Stimulated activated naive CD8-positive, alpha-beta T cell treated with anti-CD3 and anti-CD28 coated beads, Interleukin-15, Interleukin-2, amounts not matched to agents 100 U/mL and 50 U/mL, for 24 hours (primary cell): ENCODE data around the gene RSPO3.

ENCODE experiments used
- ATAC-seq: fragments of 150-1000 bp; cut with Tn5 transposase; one replicate; pipeline ENCODE4 v1.10.0; 2021
- DNase-seq: peaks from one replicate; pipeline ENCODE4 v3.0.0; 2021

The RSPO3 gene

DNA sequence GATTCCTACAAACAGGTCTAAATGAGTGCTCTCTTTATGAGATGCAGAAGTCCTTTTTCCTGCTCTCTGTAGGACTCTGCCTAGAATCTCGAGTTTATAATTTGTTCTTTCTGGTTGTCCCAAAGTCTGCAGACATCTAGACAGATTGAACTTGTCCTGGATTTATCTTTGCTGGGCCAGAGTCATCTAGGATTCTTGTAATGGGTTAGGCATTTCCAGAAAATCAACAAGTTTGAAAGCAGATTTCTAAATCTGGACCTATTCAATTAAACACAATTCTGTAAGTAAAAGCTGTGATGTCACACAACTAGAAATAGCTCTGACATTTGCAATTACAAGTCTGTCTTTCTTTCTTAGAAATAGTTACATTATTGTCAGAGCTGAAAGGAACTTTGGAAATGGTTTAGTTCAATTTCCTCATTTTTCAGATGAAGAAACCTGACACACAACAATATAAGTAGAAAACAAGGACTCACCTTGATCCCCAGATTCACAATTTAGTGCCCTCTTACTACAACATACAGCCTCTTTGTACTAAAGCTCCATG, 4.2 kb upstream of the RSPO3 start:
- DNase-seq (no peak), ATAC-seq (no peak)

DNA sequence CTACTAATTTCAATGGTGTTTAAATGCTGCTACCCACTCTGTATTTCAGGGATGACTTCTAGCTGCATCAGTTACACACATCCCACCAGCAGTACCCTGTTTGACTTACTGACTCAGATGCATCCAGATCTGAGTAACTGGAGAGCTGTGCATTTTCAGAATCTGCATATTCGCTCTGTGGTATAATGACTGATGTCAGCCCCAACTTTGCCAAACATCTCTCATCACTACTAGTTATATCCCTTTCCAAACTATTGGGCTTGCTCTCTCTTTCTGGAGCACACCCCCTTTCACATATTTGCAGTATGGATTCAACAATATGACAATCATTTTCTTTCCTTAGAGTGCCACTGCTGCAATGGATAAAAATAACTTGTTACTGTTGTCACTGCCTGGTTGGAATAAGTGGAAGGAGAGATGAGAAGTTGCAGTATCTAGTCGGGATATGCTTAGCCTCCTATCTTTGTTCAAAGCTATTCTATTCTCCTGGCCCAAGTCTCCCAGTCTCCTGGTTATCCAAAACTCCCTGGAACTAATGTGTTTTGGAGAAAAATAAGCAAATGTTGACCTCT, 3.3 kb upstream of the RSPO3 start:
- no peak for ATAC-seq
- DNase-seq, result no peak

DNA sequence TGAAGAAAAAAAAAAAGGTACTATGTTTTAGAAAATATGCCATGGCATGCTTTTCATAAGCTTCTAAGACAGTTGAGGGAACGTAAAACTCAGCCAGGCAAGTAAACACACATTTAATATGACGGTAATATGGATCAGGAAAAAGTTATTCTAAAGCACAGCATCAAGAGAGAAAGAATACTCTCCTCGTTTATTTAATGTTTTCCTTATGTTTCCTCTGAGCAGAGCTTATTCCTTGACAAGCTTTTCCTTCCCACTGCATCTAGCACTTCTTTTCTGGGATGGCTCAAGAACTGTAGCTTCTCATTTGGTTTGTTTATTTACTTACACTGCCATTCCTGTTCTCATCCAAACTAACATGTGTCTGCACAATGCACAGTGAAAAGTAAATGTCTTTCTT, 2.7 kb upstream of the RSPO3 start:
- ATAC-seq (no peak), DNase-seq (no peak)

DNA sequence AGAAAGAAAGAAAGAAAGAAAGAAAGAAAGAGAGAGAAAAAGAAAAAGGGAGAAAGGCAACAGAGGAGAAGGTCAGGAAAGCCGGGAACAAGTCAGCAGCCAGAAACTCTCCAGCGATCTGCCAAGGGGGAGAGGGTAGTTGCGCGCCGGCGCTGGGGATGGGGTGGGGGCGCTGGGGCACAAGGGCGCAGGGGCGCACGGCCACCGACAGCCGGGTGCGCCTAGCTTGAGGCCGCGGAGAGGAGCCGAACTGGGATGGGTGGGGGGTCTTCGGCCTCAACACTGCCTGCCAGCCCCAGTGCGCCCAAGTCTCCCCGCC, 533 bp upstream of the RSPO3 start:
- ATAC-seq, result no peak
- DNase-seq, result no peak

DNA sequence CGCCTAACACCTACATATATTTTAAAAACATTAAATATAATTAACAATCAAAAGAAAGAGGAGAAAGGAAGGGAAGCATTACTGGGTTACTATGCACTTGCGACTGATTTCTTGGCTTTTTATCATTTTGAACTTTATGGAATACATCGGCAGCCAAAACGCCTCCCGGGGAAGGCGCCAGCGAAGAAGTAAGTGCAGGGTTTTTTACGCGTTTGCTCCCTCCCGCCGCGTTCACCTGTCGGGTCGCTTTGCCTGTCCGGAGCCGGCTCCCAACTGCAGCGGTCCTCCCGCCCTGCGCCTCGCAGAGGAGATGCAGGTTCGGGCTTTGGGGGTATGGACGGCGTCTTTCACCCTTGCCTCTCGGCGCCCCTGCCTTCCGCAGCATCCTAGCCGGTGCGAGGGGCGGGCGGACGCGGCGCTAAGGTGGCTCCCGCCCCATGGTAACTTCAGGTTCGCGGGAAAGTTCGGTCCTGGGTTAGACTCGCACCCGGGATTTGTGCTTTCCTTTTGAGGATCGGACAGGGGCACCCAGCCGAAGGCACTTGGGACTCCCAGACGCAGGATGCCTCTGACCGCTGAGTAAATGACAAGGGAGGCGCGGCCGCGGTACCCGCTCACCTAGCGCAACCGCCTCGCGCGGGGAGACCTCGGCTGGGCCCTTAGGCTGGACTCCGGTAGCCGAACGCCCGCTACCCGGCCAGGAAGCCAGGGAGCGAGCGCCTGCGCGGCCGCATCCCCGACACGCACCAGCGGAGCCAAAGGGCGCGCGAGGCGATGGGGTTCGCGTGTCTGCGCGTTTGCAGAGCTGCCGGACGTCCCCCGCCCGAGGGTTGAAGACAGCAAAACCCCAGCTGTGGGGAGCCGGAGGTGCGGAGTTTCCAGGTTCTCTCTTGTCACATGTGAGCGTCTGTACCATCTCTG, 891 bp downstream of the RSPO3 start:
- no peak for ATAC-seq
- DNase-seq, result peak; percentile 15

DNA sequence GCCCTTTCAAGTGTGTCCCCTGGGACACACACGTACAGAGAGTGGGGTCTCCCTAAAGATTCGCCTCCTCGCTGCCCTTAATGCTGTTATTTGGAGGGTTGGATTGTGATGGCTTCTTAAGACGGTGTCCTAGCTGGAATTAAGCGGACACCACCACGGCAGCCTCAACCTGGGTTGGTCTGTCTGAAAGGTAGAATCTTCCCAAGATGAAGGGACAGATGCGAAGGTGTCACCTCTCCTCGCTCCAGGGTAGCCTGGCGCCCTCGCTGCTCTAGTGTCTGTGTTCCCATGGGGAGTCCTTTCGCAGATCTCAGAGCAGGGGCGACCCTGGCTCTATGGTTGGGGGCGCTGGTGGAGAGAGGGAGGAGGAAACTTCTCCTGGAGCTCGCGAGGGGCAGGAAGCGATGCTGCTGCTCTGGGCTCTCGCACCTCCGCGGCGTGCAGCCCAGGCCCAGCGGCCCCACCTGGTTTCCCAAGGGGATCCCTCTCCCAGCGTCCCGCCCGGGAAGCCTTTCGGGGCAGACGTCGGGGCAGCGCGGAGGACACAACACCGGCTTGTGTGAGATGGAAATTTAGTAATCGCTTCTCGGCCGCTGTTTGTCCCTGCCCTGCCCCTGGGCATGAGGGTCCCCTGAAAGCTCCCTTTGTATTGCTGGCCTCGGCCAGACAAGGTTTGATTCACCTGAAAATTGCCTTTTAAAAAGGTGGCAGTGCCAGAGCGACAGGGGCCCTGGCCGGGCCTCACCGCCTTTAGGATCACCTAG, 1.7 kb downstream of the RSPO3 start:
- DNase-seq, result no peak
- no peak for ATAC-seq

DNA sequence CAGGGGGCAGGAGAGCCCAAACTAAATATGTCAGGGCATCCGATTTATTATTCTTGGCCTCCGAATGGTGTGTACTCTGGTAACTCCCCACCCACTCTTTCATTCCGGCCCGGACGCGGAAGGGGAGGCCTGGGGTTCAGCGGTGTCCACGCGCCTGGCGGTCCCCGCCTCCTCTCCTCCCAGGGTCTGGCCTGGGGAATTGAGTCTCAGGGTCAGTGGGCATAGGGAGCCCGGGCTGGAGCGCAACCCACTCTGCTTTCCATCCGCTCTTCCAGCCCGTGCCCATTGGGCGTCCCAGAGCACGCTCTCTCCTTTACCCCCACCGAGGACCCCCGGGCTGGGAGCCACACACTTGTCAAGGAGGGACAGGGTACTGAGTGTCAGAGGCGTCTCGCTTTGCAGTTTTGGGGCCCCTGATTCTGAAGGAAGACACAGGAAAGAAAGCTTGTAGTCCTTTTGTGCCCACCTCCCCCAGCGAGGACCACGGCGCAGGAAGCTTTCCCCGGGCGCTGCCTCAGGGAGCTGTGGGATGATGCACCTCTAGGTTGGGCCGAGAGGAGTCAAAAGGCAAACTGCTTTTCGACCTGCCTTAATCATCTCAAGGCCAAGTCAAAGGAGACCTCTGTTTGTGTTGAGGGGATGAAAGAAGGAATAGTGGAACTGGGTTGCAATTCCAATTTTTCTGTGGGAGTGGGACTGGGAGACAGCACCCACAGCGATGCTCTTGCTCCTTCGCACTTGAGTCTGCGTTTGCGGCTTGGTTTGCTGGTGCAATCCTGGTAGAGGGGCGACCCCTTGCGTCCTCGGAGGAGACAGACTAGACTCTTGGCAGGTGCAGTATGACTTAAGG, 2.5 kb downstream of the RSPO3 start:
- ATAC-seq, result peak; percentile 82
- peak; percentile 77 for DNase-seq

DNA sequence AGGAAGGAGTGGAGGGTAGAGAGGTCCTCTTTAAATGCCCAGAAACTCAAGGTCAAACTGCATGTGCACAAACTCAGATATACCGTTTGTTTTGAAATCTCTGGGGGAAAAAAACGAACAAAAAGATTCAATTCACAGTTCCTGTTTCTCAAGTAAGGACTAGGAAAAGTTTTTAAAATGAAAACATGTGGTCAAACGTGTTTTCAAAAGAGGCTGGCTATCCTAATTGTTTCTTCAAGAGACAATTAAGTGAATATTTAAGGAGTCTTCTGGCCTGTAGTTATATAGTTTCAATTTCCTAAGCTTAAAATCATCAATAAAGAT, 3.1 kb downstream of the RSPO3 start:
- no peak for ATAC-seq
- DNase-seq, result no peak

DNA sequence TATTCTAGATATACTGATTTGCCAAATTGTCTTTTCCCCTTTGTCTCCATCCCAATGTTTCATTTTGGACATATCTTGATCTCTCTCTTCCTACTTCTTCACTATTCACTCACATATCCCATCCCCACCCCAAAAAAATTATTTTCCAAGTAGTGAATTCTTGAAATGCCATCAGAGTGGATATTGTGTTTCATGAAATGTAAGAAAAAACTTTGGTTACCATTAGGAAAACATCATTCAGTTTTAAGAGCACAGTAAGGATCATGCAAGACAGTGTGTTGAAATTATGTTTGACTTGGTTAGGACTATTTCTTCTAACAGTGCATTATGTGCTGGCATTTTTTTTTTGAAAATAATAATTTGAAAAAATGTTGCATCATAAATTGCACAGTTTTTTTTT, 5.7 kb downstream of the RSPO3 start:
- ATAC-seq, result no peak
- no peak for DNase-seq

DNA sequence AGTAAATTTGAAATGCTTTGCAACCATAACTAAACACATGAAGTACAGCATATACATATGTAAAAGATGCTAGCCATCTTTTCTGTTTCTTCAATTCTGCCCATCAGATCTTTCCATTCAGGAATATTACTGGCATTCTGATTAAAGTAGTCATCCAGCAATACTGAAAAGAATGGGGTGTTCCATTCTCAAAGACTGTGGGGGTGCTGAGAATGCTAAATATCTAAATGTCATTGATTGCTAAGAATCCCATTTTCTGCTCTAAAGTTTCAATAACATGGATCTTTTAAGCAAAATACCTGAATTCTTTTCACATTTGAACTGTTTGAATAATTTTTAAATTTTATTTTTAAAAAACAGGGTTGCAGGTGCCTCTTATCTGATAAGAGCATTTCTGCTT, 6.2 kb downstream of the RSPO3 start:
- ATAC-seq (no peak), DNase-seq (no peak)

DNA sequence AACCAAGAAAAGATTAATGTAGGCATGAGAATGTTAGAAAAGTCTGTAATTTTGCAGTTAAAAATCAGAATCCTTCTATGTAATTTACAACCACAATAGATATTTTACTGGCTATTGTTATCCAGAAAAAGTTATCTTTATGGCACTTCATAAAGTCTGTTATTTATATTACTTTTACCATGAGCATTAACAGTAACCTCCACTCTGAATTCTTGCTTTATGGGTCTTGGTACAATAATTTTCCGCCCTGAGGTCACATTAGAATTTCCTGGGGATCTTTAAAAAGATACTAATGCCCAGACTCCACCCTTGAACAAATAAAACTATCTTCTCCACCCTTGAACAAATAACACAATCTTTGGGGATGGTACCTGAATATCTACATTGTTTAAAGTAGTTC, 9.6 kb downstream of the RSPO3 start:
- DNase-seq (no peak), ATAC-seq (no peak)

DNA sequence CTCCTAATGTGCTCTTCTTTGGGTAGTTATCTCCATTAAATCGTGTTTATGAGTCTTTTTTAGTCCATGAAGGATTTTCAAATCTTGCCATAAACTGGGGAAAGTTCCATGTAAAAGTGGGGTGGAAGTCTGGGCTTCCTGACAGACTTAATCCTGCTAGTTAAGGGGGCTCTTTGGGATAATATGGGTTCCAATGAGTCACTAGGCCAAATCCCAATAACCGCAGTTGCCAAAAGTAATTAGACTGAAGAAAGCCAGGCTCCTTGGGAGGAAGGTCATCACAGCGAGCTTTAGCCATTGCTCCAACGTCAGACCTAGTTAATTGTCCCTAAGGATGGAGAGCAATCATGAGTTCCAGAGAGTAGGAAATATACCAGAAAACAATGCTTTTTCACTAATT, 10.8 kb downstream of the RSPO3 start:
- DNase-seq, result no peak

DNA sequence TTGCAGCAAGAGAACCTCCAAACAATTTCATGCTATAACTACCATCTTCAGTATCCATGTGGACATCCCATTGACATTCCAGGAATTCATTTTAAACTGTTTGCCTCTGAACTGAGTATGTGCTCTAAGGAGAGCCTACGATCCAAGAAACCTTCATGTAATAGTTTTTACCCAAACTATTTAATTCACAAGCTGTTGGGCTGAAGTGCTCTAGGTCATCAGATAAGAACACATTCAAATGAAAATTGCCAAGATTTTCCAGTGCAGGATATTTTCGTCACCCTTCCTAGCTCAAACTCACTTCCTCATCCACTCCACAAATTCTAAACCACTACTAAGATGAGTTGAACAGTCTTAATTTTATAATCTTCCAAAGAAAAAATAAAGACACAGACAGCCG, 12.8 kb downstream of the RSPO3 start:
- ATAC-seq (no peak), DNase-seq (no peak)

More for the DNA sequence above, 10.8 kb downstream of the RSPO3 start:
- ATAC-seq, result no peak

DNA sequence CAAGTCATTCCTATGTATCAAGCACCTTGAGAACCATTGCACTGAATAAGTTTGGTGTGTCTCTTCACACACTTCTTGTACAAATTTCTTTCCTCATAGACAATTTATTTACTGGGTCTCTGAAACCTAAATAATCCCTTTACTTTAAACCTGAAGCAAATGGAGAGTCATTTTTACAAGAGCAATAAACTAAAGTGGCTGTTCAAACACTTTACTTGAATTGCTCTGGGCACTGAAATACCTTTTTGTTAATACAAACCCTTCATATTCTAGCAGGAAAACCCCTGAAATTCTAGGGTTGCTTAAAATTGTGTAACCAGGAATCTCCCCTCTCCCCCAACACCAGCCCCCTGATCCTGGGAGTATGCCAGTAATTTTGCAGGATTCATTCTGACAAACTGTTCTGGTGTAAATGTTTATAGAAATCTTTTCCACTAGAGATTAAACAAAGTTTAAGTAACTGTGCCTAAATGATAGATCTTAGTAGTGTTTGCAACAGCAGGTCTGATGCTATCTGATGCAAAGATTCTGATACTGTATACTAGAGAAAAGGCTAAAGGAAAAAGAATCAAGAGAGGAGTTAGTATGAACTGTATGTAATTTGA, 13.4 kb downstream of the RSPO3 start:
- ATAC-seq, result no peak
- no peak for DNase-seq

DNA sequence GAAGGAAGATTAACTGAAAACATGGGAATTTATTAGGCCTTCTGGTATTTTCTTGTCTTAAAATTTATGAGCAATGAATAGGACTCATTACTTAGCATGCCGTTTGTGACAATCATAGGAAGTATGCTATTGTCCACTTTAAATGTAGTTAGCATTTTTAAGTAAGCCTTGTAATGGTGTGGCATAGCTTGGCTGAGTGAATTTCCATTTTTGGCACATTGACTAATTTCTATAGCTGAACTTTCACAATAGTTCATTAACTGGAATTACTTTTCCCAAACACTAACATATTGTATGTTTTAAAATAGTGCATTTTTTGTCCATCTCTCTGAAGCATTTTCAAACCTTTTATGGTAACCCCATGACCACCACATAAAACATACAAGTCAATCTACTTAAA, 15.7 kb downstream of the RSPO3 start:
- no peak for ATAC-seq

DNA sequence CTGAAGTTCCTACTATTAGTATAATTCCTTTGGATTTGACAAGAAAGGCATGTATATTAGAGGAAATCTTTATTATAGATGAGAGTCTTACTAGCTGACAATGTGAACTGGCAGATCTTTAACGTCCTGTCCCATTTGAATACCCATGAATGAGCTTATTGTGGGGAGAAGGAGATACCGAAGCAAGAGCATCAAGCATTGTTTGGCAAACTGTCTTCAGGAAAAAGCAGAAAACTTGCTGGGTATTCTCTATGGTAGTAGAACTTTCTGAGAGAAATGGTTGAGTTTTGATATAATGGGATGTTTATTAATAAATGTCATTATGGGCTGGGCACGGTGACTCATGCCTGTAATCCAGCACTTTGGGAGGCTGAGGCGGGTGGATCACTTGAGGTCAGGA, 18.3 kb downstream of the RSPO3 start:
- ATAC-seq, result no peak
- DNase-seq, result no peak

More for the DNA sequence above, 15.7 kb downstream of the RSPO3 start:
- DNase-seq, result no peak

DNA sequence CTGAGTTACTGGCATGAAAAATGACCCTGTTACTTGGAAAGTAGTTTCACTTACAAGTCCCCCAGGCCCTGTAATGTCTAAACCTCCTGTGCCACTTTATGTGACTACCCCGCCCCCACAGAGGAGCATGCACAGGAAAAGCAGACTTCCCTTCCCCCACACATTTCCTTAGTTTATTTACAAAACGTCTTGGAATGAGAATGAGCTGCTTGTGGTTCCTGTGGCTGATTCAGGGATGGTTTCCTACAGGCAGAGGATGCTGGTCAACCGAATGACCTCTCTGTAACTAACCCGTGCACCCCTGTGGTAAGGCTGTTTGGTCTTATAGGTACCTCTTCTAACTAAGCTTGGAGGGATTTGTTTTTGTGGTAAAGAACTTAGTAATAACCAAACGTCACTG, 28.5 kb downstream of the RSPO3 start:
- DNase-seq, result no peak
- ATAC-seq, result no peak

DNA sequence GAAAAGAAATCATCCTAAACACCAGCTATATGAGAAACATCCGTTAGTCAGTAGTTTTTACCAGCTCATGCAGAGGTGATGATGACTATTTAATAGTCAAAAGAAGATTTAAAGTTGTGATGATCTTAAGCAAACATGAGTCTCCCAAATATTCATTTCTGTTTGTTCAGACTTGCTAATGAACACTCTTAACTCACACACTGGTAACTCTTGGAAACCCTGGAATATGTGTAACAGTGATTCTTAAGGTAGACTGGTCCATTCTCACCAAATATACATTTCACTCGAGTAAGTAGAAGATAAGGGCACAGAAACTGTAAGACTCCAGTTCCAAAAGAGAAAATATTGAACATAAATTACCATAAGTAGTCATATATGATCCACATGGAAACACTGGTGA, 29.1 kb downstream of the RSPO3 start:
- DNase-seq, result no peak
- no peak for ATAC-seq

DNA sequence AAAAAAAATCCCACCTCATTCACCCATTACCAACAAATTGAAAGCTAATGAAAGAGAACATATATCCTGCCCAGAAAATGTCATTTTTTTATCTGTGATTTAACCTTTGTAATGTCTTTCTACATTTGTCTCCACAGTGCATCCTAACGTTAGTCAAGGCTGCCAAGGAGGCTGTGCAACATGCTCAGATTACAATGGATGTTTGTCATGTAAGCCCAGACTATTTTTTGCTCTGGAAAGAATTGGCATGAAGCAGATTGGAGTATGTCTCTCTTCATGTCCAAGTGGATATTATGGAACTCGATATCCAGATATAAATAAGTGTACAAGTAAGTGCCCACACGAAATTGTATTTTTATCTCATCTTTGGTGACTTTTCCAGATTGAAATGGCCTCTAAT, 30.0 kb downstream of the RSPO3 start:
- ATAC-seq, result no peak
- no peak for DNase-seq

DNA sequence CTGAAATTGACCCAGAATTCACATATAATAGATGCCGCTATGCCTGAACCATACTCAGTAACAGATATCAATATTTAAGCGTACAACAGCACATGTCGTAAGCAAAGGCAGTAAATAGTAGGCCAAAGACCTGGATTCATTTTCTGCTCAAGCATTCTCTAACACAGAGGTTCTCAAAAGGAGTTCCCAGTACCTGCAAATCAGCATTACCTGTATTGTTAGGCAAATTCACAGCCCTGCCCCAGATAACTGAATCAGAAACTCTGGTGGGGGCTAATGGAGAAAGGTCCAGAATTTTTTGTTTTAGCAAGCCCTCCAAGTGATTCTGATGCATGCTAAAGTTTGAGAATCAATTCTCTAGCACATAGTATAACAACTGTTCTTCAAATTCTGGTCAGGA, 36.0 kb downstream of the RSPO3 start:
- DNase-seq (no peak), ATAC-seq (no peak)

DNA sequence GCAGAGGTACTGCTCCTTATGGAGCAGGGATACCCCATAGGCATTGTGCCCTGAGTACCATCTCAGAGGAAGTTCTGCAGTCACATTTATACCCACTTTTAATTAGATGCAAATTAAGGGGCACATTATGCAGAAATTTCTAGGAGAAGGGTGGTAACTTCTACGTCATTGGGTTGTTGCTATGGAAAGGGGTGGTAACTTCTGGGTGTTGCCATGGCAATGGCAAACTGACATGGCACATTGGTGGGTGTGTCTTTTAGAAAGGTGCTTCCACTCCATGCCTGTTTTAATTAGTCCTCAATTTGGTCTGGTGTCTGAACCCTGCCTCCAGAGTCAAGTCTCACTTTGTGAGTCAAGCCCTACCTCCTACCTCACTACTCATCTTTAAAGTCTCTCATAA, 42.0 kb downstream of the RSPO3 start:
- DNase-seq (no peak), ATAC-seq (no peak)

DNA sequence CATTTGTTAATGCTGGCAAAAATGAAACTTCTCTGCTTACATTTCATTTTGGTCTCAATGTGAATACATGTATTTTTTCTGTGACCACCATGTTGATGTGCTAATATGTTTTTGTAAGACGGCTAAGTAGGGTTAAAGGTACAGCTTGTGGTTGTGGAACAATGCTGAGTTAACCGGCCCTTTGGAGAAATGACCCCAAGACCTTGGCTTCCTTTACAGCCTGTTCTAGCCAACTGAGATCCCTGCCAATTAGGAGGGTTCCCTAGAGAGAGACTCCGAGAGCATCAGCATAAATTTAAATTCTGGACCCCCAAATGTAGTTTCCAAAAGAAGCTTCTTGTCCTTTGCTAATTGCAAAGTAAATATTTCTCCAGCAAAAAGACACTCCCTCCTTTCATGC, 44.4 kb downstream of the RSPO3 start:
- ATAC-seq (no peak), DNase-seq (no peak)
